GM06990 (cell line): ENCODE results near the gene CST6.
"Not testable (repeated sequence)": the region's sequence is repeated elsewhere in the genome, so short reads cannot be mapped to it uniquely, and the experiment has no call there.

Source experiments
- DNase-seq: peaks from one replicate; pipeline ENCODE4 v3.0.0-alpha.2; 2011; ENCODE audit not compliant: insufficient read length; ENCODE audit errors: extremely low read depth
- H3K27me3 ChIP-seq: replicated peaks from 2 replicates; pipeline ENCODE4 v1.6.0; 2011; ENCODE audit warnings: low read length; ENCODE audit not compliant: control insufficient read depth, insufficient read depth
- H3K36me3 ChIP-seq: 2 replicates; pipeline ENCODE4 v1.5.1; 2011; ENCODE audit warnings: low read length; ENCODE audit not compliant: control insufficient read depth, insufficient read depth
- H3K4me3 ChIP-seq: replicated peaks from 2 replicates; pipeline ENCODE4 v1.5.1; 2011; ENCODE audit warnings: low read depth, mild to moderate bottlenecking, control low read depth, low read length
- CTCF ChIP-seq: IDR thresholded peaks from 2 replicates; pipeline ENCODE4 v1.5.1; 2011; ENCODE audit warnings: low read length, control low read depth, mild to moderate bottlenecking, inconsistent platforms; ENCODE audit not compliant: insufficient read depth, poor library complexity, severe bottlenecking

The CST6 gene

GRCh38 chr11:66006134-66006890 is 5.5 kb upstream of the CST6 start:
- no peak for DNase-seq
- Histone ChIP-seq H3K4me3 (no peak overlapping the region), H3K27me3 (no peaks in the 10 kb centered on the region), H3K36me3 (peaks cover 7% of the 10 kb centered on the region)
- no peak for TF ChIP-seq CTCF

GRCh38 chr11:66006891-66007176 is 5.0 kb upstream of the CST6 start:
- H3K27me3 ChIP-seq = no peaks in the 10 kb centered on the region; the same call in 1 of the 2 replicates
- no peak for TF ChIP-seq CTCF

GRCh38 chr11:66007201-66007634 is 4.6 kb upstream of the CST6 start:
- no peak overlapping the region for H3K4me3 ChIP-seq
- H3K27me3 ChIP-seq = no peaks in the 10 kb centered on the region; the same call in 1 of the 2 replicates
- no peak for TF ChIP-seq CTCF
- DNase-seq = no peak
- H3K36me3 ChIP-seq = peaks cover 7% of the 10 kb centered on the region

More at GRCh38 chr11:66006891-66007176, 5.0 kb upstream of the CST6 start:
- DNase-seq = no peak
- Histone ChIP-seq H3K36me3 (peaks cover 7% of the 10 kb centered on the region), H3K4me3 (no peak overlapping the region)

- no peak for TF ChIP-seq CTCF
- H3K4me3 ChIP-seq = no peak overlapping the region
- no peak for DNase-seq
- H3K27me3 ChIP-seq = no peaks in the 10 kb centered on the region; the same call in 1 of the 2 replicates
- H3K36me3 ChIP-seq = peaks cover 7% of the 10 kb centered on the region
Measured at GRCh38 chr11:66008095-66008467, 3.7 kb upstream of the CST6 start.

GRCh38 chr11:66008468-66009101 is 3.2 kb upstream of the CST6 start:
- DNase-seq = no peak
- Histone ChIP-seq H3K27me3 (no peaks in the 10 kb centered on the region; the same call in 1 of the 2 replicates), H3K36me3 (peaks cover 7% of the 10 kb centered on the region), H3K4me3 (no peak overlapping the region)
- TF ChIP-seq CTCF = no peak

GRCh38 chr11:66010036-66010435 is 1.8 kb upstream of the CST6 start:
- not testable (repeated sequence) for DNase-seq, H3K36me3 ChIP-seq, H3K4me3 ChIP-seq, H3K27me3 ChIP-seq
